Activated naive CD4-positive, alpha-beta T cell treated with anti-CD3 and anti-CD28 coated beads for 36 hours (primary cell): ENCODE data around the gene GPNMB. TPM values are rescaled to one million over a fixed set of nuclear protein-coding genes. Genes with fewer than 3 reads are reported as not detected.

Experiments
- CTCF ChIA-PET: fragments of 350-600 bp; sonication (Branson Sonifier 250); formaldehyde crosslinking; loops from one replicate; lab custom pipeline; 2021; ENCODE audit warnings: antibody characterized with exemption; lab: Charles Lee
- DNase-seq: peaks from one replicate; pipeline ENCODE4 v3.0.0-alpha.2; 2020
- H3K27ac Mint-ChIP-seq: one replicate; pipeline ENCODE4 v1.8.0; 2021; ENCODE audit warnings: mild to moderate bottlenecking, mixed read lengths
- H3K27me3 Mint-ChIP-seq: one replicate; pipeline ENCODE4 v1.8.0; 2021; ENCODE audit warnings: low read depth, mixed read lengths
- H3K36me3 Mint-ChIP-seq: one replicate; pipeline ENCODE4 v1.8.0; 2021; ENCODE audit warnings: low read depth, mixed read lengths
- H3K4me1 Mint-ChIP-seq: one replicate; pipeline ENCODE4 v1.8.0; 2021; ENCODE audit warnings: low read depth, mixed read lengths
- H3K4me3 Mint-ChIP-seq: one replicate; pipeline ENCODE4 v1.8.0; 2021; ENCODE audit warnings: mild to moderate bottlenecking, moderate library complexity, mixed read lengths
- H3K9me3 Mint-ChIP-seq: one replicate; pipeline ENCODE4 v1.8.0; 2021; ENCODE audit warnings: mixed read lengths
- intact Hi-C: fragments of 100-400 bp; cut with micrococcal nuclease; formaldehyde crosslinking; loops from one replicate; pipeline ENCODE4 v1.15.1; 2023
- total RNA-seq, 2 experiments: library from RNA; stranded (reverse); gene quantifications; one replicate each; pipeline ENCODE4 v1.2.3, GENCODE V29; 2021

Gene GPNMB
- total RNA-seq, 2 experiments from 2014 or later: 0.38 to 0.54 TPM

GRCh38 chr7:23276947-23277346 is 30.4 kb downstream of the GPNMB start:
- CTCF ChIA-PET: interaction anchor here (0.7 to 2.5 kb wide), 24 partner anchors 8 to 434 kb away, joined by 3 to 17 read pairs (median 4); no protein-coding TSS in a partner anchor

GRCh38 chr7:23277359-23277989 is 30.9 kb downstream of the GPNMB start:
- intact Hi-C loops: loop anchor here (1.0 to 5.0 kb wide), 7 partner anchors 22 to 270 kb away; partner anchors contain the start of genes MALSU1 and TRA2A
- H3K36me3 Mint-ChIP-seq: no peaks in the 10 kb centered on the region
- no peak overlapping the region for H3K4me3 Mint-ChIP-seq
- no peak overlapping the region for H3K27ac Mint-ChIP-seq
- peak; percentile 41 for DNase-seq
- H3K4me1 Mint-ChIP-seq: peaks cover 7% of the 10 kb centered on the region
- no peaks in the 10 kb centered on the region for H3K9me3 Mint-ChIP-seq
- CTCF ChIA-PET: interaction anchor here (0.7 to 2.5 kb wide), 28 partner anchors 9 to 440 kb away, joined by 3 to 17 read pairs (median 5); no protein-coding TSS in a partner anchor
- no peaks in the 10 kb centered on the region for H3K27me3 Mint-ChIP-seq

More at GRCh38 chr7:23276947-23277346, 30.4 kb downstream of the GPNMB start:
- Mint-ChIP-seq H3K9me3 (no peaks in the 10 kb centered on the region), H3K27me3 (peaks cover 2% of the 10 kb centered on the region), H3K4me1 (peaks cover 7% of the 10 kb centered on the region), H3K27ac (no peak overlapping the region), H3K36me3 (no peaks in the 10 kb centered on the region), H3K4me3 (no peak overlapping the region)
- DNase-seq: no peak
- intact Hi-C loops: loop anchor here (1.0 to 5.0 kb wide), 7 partner anchors 22 to 270 kb away; partner anchors contain the start of genes MALSU1 and TRA2A

- intact Hi-C loops: loop anchor here (5.0 kb wide), 1 partner anchor 252 kb away; the partner anchor contains the start of gene TRA2A
- H3K27me3 Mint-ChIP-seq: no peaks in the 10 kb centered on the region
- H3K9me3 Mint-ChIP-seq: no peaks in the 10 kb centered on the region
- no peak overlapping the region for H3K4me3 Mint-ChIP-seq
- no peaks in the 10 kb centered on the region for H3K36me3 Mint-ChIP-seq
- H3K4me1 Mint-ChIP-seq: peaks cover 2% of the 10 kb centered on the region
- CTCF ChIA-PET: interaction anchor here (0.8 to 1.4 kb wide), 6 partner anchors 15 to 268 kb away, joined by 3 to 7 read pairs (median 4); no protein-coding TSS in a partner anchor
- no peak for DNase-seq
- H3K27ac Mint-ChIP-seq: no peak overlapping the region
These were observed 33.4 kb downstream of the GPNMB start for GRCh38 chr7:23279819-23280525.

GRCh38 chr7:23283086-23283485 is 36.5 kb downstream of the GPNMB start:
- no peak for DNase-seq
- no peak overlapping the region for H3K4me3 Mint-ChIP-seq

GRCh38 chr7:23284871-23285270 is 38.3 kb downstream of the GPNMB start:
- Mint-ChIP-seq H3K27me3 (no peaks in the 10 kb centered on the region), H3K4me3 (no peak overlapping the region), H3K9me3 (no peaks in the 10 kb centered on the region), H3K4me1 (peaks cover 12% of the 10 kb centered on the region), H3K36me3 (no peaks in the 10 kb centered on the region), H3K27ac (no peak overlapping the region)
- no peak for DNase-seq
- CTCF ChIA-PET: interaction anchor here (5.3 kb wide), 1 partner anchor 13 kb away, joined by 42 read pairs; no protein-coding TSS in a partner anchor
- intact Hi-C loops: no loop called here

More at GRCh38 chr7:23283086-23283485, 36.5 kb downstream of the GPNMB start:
- no peaks in the 10 kb centered on the region for H3K36me3 Mint-ChIP-seq
- H3K4me1 Mint-ChIP-seq: peaks cover 8% of the 10 kb centered on the region
- intact Hi-C loops: no loop called here
- CTCF ChIA-PET: interaction anchor here (5.3 kb wide), 1 partner anchor 11 kb away, joined by 42 read pairs; no protein-coding TSS in a partner anchor
- H3K27me3 Mint-ChIP-seq: no peaks in the 10 kb centered on the region
- no peak overlapping the region for H3K27ac Mint-ChIP-seq
- no peaks in the 10 kb centered on the region for H3K9me3 Mint-ChIP-seq

- Mint-ChIP-seq H3K9me3 (no peaks in the 10 kb centered on the region), H3K27ac (no peak overlapping the region), H3K36me3 (no peaks in the 10 kb centered on the region), H3K4me3 (no peak overlapping the region), H3K4me1 (peaks cover 20% of the 10 kb centered on the region), H3K27me3 (no peaks in the 10 kb centered on the region)
- intact Hi-C loops: no loop called here
- CTCF ChIA-PET: interaction anchor here (0.6 to 5.3 kb wide), 3 partner anchors 14 to 217 kb away, joined by 3 to 42 read pairs (median 4); no protein-coding TSS in a partner anchor
- DNase-seq: no peak
These were observed 39.4 kb downstream of the GPNMB start for GRCh38 chr7:23285657-23286646.

GRCh38 chr7:23287612-23288011 is 41.0 kb downstream of the GPNMB start:
- H3K36me3 Mint-ChIP-seq: no peaks in the 10 kb centered on the region
- H3K27me3 Mint-ChIP-seq: no peaks in the 10 kb centered on the region
- intact Hi-C loops: no loop called here
- H3K27ac Mint-ChIP-seq: peak overlapping the region; percentile 50
- peak; percentile 17 for DNase-seq
- H3K4me1 Mint-ChIP-seq: peaks cover 20% of the 10 kb centered on the region
- CTCF ChIA-PET: interaction anchor here (0.9 kb wide), 1 partner anchor 15 kb away, joined by 3 read pairs; no protein-coding TSS in a partner anchor
- H3K9me3 Mint-ChIP-seq: no peaks in the 10 kb centered on the region
- H3K4me3 Mint-ChIP-seq: no peak overlapping the region

GRCh38 chr7:23290993-23291392 is 44.4 kb downstream of the GPNMB start:
- H3K27ac Mint-ChIP-seq: no peak overlapping the region
- CTCF ChIA-PET: no interaction called here
- intact Hi-C loops: no loop called here
- H3K4me1 Mint-ChIP-seq: peaks cover 18% of the 10 kb centered on the region
- no peaks in the 10 kb centered on the region for H3K27me3 Mint-ChIP-seq
- no peak for DNase-seq
- no peaks in the 10 kb centered on the region for H3K36me3 Mint-ChIP-seq
- H3K4me3 Mint-ChIP-seq: no peak overlapping the region
- H3K9me3 Mint-ChIP-seq: no peaks in the 10 kb centered on the region

GRCh38 chr7:23291957-23292560 is 45.5 kb downstream of the GPNMB start:
- Mint-ChIP-seq H3K9me3 (no peaks in the 10 kb centered on the region), H3K27me3 (no peaks in the 10 kb centered on the region), H3K4me1 (peaks cover 18% of the 10 kb centered on the region), H3K27ac (no peak overlapping the region), H3K4me3 (no peak overlapping the region), H3K36me3 (no peaks in the 10 kb centered on the region)
- intact Hi-C loops: no loop called here
- CTCF ChIA-PET: interaction anchor here (0.6 to 1.1 kb wide), 3 partner anchors 19 to 247 kb away, joined by 3 read pairs; no protein-coding TSS in a partner anchor
- no peak for DNase-seq

GRCh38 chr7:23292623-23293022 is 46.0 kb downstream of the GPNMB start:
- CTCF ChIA-PET: interaction anchor here (1.0 to 1.1 kb wide), 2 partner anchors 20 to 247 kb away, joined by 3 read pairs; no protein-coding TSS in a partner anchor
- Mint-ChIP-seq H3K4me1 (peaks cover 17% of the 10 kb centered on the region), H3K36me3 (no peaks in the 10 kb centered on the region), H3K27me3 (no peaks in the 10 kb centered on the region), H3K4me3 (no peak overlapping the region), H3K9me3 (no peaks in the 10 kb centered on the region), H3K27ac (no peak overlapping the region)
- intact Hi-C loops: no loop called here
- no peak for DNase-seq

GRCh38 chr7:23293500-23294073 is 47.0 kb downstream of the GPNMB start:
- H3K4me1 Mint-ChIP-seq: peaks cover 13% of the 10 kb centered on the region
- H3K27ac Mint-ChIP-seq: no peak overlapping the region
- CTCF ChIA-PET: interaction anchor here (0.6 to 1.1 kb wide), 5 partner anchors 15 to 272 kb away, joined by 3 to 4 read pairs (median 4); no protein-coding TSS in a partner anchor
- H3K27me3 Mint-ChIP-seq: no peaks in the 10 kb centered on the region
- H3K4me3 Mint-ChIP-seq: no peak overlapping the region
- intact Hi-C loops: no loop called here
- DNase-seq: no peak
- H3K36me3 Mint-ChIP-seq: no peaks in the 10 kb centered on the region
- H3K9me3 Mint-ChIP-seq: no peaks in the 10 kb centered on the region
